ENCODE data around the gene TGFB2. TPM values are rescaled to one million over a fixed set of nuclear protein-coding genes. Genes with fewer than 3 reads are reported as not detected.
A peak's percentile ranks its signal among the peaks of the same experiment; 100 is the strongest.

Gene TGFB2
- total RNA-seq, 4 donors from 2014 or later = 2.2 to 16.7 (median 8.0) TPM

DNA sequence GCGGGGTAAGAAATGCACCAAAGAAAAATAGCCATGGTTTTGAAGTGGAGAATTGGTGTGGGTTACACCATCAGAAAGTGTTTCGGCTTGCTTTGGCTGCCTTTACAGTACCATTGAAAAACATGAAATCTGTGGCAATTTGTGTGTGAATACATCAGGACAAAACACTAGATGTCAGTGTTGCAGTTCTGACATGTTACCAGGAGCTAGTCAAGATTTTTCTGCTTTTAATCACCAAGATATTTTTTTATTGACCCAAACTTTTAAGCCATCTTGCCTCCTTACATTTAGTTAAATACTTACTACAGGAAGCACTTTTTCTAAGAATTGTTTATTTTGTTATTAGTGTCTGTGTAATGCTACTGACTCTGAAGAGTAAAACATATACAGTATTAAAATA lies 45.7 kb upstream of the TGFB2 start:
- no peaks in the 10 kb centered on the region for H3K27me3 ChIP-seq
- no peaks in the 10 kb centered on the region for H3K4me1 ChIP-seq
- intact Hi-C loops (cut with DNase I) = no loop called here
- H3K4me3 ChIP-seq (replicated peaks in 1 of 3) = no peak overlapping the region
- WGBS, 2 donors = 59 to 63% methylated on average over 2 of the region's 2 CpGs
- TF ChIP-seq, protein P1, sequence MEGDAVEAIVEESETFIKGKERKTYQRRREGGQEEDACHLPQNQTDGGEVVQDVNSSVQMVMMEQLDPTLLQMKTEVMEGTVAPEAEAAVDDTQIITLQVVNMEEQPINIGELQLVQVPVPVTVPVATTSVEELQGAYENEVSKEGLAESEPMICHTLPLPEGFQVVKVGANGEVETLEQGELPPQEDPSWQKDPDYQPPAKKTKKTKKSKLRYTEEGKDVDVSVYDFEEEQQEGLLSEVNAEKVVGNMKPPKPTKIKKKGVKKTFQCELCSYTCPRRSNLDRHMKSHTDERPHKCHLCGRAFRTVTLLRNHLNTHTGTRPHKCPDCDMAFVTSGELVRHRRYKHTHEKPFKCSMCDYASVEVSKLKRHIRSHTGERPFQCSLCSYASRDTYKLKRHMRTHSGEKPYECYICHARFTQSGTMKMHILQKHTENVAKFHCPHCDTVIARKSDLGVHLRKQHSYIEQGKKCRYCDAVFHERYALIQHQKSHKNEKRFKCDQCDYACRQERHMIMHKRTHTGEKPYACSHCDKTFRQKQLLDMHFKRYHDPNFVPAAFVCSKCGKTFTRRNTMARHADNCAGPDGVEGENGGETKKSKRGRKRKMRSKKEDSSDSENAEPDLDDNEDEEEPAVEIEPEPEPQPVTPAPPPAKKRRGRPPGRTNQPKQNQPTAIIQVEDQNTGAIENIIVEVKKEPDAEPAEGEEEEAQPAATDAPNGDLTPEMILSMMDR (IDR thresholded peaks at IDR 0.05) = peak in 3 of 6 experiments; percentile 24 to 36 (median 31)
- TF ChIP-seq POLR2A (IDR thresholded peaks at IDR 0.05) = no peak
- DNase-seq = no peak
- H3K9me3 ChIP-seq = no peaks in the 10 kb centered on the region
- no peak overlapping the region for H3K27ac ChIP-seq
- peaks cover 0 to 2% of the 10 kb centered on the region in 2 donors for H3K36me3 ChIP-seq

DNA sequence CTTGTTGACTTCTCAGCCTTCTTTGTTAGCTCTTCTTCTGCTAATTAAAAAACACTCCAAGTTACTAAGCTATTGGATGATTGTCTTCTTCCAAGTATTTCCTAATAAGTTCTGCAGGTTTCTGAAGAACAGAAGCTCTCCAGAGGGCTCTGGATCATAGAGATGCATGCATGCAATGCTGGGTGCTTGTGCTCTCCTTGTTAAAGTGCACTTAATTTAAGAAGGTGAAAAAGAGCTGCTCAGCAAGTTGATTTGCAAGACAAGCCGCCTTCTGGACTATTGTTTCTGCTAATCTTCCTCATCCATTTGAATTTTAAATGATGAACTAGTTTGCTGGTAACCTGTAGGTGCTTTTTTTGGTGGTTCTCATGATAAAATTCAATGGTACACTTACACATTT lies 43.9 kb upstream of the TGFB2 start:
- 90 to 93% methylated on average over 1 of the region's 1 CpG for WGBS, 2 donors

DNA sequence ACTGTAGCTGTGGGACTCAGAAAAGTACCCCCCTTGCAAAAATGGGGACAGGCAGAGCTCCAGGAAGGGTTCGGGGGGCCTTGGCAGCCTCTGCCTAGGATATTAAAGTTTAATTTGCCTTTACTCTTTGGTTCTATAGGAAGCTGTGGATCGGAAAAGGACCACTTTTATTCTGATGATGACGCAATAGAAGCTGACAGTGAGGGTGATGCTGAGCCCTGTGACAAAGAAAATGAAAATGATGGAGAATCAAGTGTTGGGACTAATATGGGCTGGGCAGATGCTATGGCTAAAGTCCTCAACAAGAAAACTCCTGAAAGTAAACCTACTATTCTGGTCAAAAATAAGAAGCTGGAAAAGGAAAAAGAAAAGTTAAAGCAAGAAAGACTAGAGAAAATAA lies 43.0 kb upstream of the TGFB2 start:
- no peak overlapping the region for H3K4me3 ChIP-seq (replicated peaks in 1 of 3)
- no peak for DNase-seq
- H3K36me3 ChIP-seq = no peaks in the 10 kb centered on the region
- WGBS, 2 donors = 83 to 94% methylated on average over 3 of the region's 3 CpGs
- H3K4me1 ChIP-seq = no peaks in the 10 kb centered on the region
- no peak for TF ChIP-seq POLR2A (IDR thresholded peaks at IDR 0.05)
- TF ChIP-seq, protein P1 (IDR thresholded peaks at IDR 0.05) = no peak
- H3K27ac ChIP-seq = no peak overlapping the region
- intact Hi-C loops (cut with DNase I) = no loop called here
- H3K9me3 ChIP-seq = no peaks in the 10 kb centered on the region
- no peaks in the 10 kb centered on the region for H3K27me3 ChIP-seq

More for the DNA sequence above, 43.9 kb upstream of the TGFB2 start:
- Histone ChIP-seq H3K4me1 (no peaks in the 10 kb centered on the region), H3K4me3 (replicated peaks in 1 of 3) (no peak overlapping the region), H3K27ac (no peak overlapping the region), H3K27me3 (no peaks in the 10 kb centered on the region), H3K9me3 (no peaks in the 10 kb centered on the region), H3K36me3 (no peaks in the 10 kb centered on the region)
- no peak for DNase-seq
- intact Hi-C loops (cut with DNase I) = no loop called here
- TF ChIP-seq POLR2A (IDR thresholded peaks at IDR 0.05) = no peak
- TF ChIP-seq, protein P1 (IDR thresholded peaks at IDR 0.05) = no peak

DNA sequence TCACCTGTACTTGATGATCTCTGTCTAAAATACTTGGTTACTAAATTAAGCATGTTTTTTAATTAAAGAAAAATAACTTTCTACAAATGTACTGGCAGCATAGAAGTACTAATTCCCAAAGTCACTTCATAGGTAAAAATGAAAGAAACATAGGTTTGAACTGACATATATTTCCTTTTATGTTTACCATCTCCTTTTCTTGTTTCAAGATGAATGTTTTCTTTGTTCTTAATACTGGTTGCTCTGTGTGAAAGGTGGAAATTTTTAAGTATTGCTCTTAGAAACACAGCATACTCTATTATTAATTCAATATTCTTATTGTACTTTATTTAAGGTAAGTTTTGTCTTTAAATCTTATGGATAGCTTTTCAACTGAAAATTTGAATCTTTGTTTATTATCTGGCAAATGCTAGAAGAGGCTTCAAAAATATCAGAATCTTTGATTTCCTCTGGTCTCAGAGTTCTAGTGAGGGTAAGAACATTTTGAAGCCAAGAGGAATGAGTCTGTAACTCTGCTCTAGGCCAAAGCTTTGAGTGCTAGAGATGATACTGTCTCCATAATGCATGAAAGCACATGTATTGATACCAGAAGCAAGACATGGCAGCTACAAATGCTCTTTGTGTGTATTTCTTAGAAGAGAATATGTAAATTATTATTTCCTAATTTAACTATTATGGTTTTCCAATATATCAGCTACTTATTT lies 41.8 kb upstream of the TGFB2 start:
- Histone ChIP-seq H3K27ac (no peak overlapping the region), H3K36me3 (no peaks in the 10 kb centered on the region), H3K4me3 (replicated peaks in 1 of 3) (no peak overlapping the region), H3K4me1 (no peaks in the 10 kb centered on the region), H3K9me3 (no peaks in the 10 kb centered on the region), H3K27me3 (no peaks in the 10 kb centered on the region)
- intact Hi-C loops (cut with DNase I) = no loop called here
- no peak for DNase-seq
- no peak for TF ChIP-seq POLR2A (IDR thresholded peaks at IDR 0.05)
- TF ChIP-seq, protein P1 (IDR thresholded peaks at IDR 0.05) = no peak

DNA sequence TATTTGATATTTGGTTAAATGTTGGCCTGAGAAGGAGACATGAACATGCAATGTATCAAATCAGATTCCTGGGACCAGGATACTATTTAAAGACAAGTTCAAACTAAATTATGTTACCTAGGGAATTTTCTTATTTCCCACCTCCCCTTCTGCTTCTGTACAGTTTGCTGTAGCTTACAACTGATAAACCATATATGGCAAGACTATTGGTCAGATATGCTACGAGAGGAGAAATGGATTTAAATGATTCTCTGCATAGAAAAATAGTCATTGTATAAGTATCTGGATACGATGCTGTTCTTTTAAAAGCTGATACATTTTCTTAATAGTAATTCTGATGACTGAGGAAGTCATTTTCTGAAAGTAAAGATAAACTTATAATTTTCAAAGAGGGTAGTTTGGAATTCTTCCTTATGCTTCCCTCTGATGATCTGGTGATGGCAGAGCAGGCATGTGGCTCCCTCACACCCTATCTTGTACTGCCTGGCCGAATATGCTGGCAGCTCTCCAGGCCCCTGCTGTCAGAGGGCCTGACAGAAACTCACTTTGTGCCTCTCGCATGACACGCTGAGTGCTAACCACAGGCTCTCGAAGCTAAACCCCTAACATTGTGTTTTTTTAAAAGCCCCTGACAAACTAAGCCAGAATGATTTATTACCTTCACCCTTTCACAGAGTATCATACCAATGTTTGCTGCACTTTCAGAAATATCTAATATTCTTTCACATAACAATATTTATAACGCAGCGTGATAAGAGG lies 40.7 kb upstream of the TGFB2 start:
- intact Hi-C loops (cut with DNase I) = no loop called here
- no peaks in the 10 kb centered on the region for H3K36me3 ChIP-seq
- no peak for TF ChIP-seq POLR2A (IDR thresholded peaks at IDR 0.05)
- TF ChIP-seq, protein P1 (IDR thresholded peaks at IDR 0.05) = no peak
- no peak for DNase-seq
- 75 to 83% methylated on average over 8 of the region's 8 CpGs for WGBS, 2 donors
- H3K4me3 ChIP-seq (replicated peaks in 1 of 3) = no peak overlapping the region
- H3K4me1 ChIP-seq = no peaks in the 10 kb centered on the region
- H3K27ac ChIP-seq = no peak overlapping the region
- H3K27me3 ChIP-seq = no peaks in the 10 kb centered on the region
- no peaks in the 10 kb centered on the region for H3K9me3 ChIP-seq

Measured in thyroid gland (tissue), 4 donors.